Activated naive CD8-positive, alpha-beta T cell treated with anti-CD3 and anti-CD28 coated beads, Interleukin-2, amount 10 ng/mL, durations not matched to agents 7 days and 5 days (primary cell): ENCODE measurements around the gene GYPB. TPM values are rescaled to one million over a fixed set of nuclear protein-coding genes. Genes with fewer than 3 reads are reported as not detected.
"Not testable (repeated sequence)": the region's sequence is repeated elsewhere in the genome, so short reads cannot be mapped to it uniquely, and the experiment has no call there.

ENCODE experiments used
- ATAC-seq: fragments of 150-1000 bp; cut with Tn5 transposase; one replicate; pipeline ENCODE4 v1.10.0; 2021; ENCODE audit warnings: low read depth, moderate library complexity
- POLR2A ChIA-PET: fragments of 350-600 bp; sonication (Branson Sonifier 250); formaldehyde crosslinking; loops from one replicate; lab custom pipeline; 2021; ENCODE audit warnings: antibody characterized with exemption; lab: Charles Lee
- DNase-seq: peaks from one replicate; pipeline ENCODE4 v3.0.0; 2021
- H3K27ac Mint-ChIP-seq: one replicate; pipeline ENCODE4 v1.8.0; 2022; ENCODE audit warnings: mild to moderate bottlenecking, mixed read lengths
- H3K27me3 Mint-ChIP-seq: one replicate; pipeline ENCODE4 v1.8.0; 2022; ENCODE audit warnings: mild to moderate bottlenecking, moderate library complexity, mixed read lengths
- H3K36me3 Mint-ChIP-seq: one replicate; pipeline ENCODE4 v1.8.0; 2021; ENCODE audit warnings: mild to moderate bottlenecking, mixed read lengths
- H3K4me1 Mint-ChIP-seq: one replicate; pipeline ENCODE4 v1.8.0; 2021; ENCODE audit warnings: mixed read lengths
- H3K4me3 Mint-ChIP-seq: one replicate; pipeline ENCODE4 v1.8.0; 2022; ENCODE audit warnings: mild to moderate bottlenecking, moderate library complexity, mixed read lengths
- H3K9me3 Mint-ChIP-seq: one replicate; pipeline ENCODE4 v1.8.0; 2021; ENCODE audit warnings: mixed read lengths
- total RNA-seq, 2 experiments: library from RNA; stranded (reverse); gene quantifications; one replicate each; pipeline ENCODE4 v1.2.3, GENCODE V29; 2021

Gene GYPB
- total RNA-seq, 2 experiments from 2014 or later = 1.3 TPM; not detected in 1

DNA sequence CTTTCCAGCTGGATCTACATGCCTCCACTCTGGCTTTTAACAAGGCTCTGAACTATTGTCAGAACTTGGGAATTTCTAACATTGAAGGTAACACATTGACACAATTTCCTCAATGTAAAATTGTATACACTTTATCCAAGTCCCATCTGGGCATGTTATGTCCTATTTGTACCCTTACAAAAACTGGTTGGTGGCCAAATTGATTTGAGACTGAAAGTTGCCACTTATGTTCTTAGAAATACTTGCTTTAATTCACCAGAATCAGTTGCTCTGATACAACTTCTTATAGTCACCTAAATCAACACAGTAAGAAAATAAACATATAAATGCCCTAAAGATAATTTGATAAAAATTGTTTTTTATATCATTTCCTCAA, 15.3 kb downstream of the GYPB start:
- H3K4me1 Mint-ChIP-seq, ATAC-seq, H3K4me3 Mint-ChIP-seq, DNase-seq, POLR2A ChIA-PET, H3K9me3 Mint-ChIP-seq, H3K36me3 Mint-ChIP-seq, H3K27ac Mint-ChIP-seq: not testable (repeated sequence)
- H3K27me3 Mint-ChIP-seq = peaks cover 10% of the 10 kb centered on the region

DNA sequence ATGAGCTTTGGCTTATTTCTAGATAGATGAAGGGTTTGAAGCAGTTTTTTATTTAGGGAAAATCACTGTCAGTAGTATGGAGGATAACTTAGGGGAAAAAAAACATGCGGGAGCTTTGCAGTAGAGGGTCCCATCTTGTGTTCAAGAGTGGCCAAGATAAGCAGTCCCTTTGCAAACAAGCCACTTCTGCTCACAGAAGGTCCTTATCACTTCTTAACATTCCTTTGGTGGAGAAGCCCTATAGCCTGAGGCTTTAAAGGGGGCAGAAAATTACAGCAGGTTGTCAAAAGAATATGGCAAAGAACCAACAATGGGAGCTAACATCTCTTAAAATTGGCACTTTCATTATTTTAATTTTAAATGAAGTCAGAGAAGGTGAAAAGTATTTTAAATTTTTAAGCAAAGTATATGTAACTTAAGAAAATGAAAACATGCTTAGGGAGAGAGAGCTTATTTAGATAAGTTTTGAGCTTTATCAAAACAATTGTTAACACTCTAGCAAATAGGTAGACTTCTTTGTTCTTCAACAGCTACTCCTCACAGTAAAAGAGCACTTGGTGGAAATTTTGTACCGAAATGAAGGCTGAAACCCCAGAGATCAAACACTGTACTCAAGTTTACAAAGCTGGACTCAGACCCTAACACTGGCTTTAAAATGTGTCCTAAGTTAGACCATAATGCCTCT, 15.8 kb downstream of the GYPB start:
- H3K27ac Mint-ChIP-seq, H3K4me1 Mint-ChIP-seq, H3K4me3 Mint-ChIP-seq, POLR2A ChIA-PET, ATAC-seq, H3K9me3 Mint-ChIP-seq, H3K36me3 Mint-ChIP-seq, DNase-seq: not testable (repeated sequence)
- peaks cover 12% of the 10 kb centered on the region for H3K27me3 Mint-ChIP-seq

DNA sequence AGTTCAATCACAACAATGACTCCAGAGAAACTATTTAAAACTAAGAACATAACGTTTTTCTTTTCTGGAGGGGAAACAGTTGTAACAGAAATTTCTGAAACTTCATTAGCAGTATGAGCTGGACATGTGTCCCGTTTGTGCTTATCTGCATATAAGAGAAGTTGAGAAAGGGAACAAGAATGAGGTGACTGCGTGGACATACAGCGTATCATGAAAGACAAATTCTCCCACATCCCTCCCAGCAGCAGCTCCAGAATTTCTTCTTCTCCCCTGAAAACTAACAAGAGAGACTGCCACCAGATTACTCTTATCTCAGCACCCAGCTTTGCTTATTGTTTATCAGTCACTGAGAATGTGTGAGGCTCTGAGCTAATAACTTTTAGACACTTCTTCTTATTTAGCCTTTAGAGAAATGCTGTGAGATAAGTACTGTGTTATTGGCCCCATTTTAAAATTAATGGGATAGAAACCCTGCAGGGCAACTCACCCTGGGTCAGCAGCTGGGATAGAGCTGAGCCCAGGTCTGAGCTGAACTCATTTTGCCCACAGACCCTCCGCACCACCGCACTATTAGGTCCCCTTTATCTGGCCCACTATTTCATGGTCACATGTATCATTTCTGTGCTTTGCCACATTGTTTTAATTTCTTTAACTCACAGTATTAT, 18.7 kb downstream of the GYPB start:
- H3K9me3 Mint-ChIP-seq, H3K4me3 Mint-ChIP-seq, H3K4me1 Mint-ChIP-seq, POLR2A ChIA-PET, H3K27ac Mint-ChIP-seq, H3K36me3 Mint-ChIP-seq, ATAC-seq, DNase-seq: not testable (repeated sequence)
- peaks cover 12% of the 10 kb centered on the region for H3K27me3 Mint-ChIP-seq

DNA sequence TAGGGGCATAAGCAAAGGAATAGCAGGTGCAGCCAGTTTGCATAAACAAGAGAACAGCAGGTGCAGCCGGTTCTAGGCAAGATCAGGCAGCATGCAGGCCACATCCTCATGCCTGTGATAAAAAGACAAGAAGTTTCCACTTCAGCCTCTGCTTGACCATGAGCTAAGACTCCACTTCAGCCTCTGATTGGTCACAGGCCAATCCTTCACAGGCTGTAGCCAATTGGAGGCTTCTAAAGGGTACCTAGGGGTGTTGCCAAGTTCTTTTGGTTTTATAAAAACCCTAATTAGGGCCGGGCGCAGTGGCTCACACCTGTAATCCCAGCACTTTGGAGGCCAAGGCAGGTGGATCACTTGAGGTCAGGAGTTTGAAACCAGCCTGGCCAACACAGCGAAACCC, 23.0 kb downstream of the GYPB start:
- POLR2A ChIA-PET = not testable (repeated sequence)

GRCh38 chr4:143991761-143992160, 27.4 kb downstream of the GYPB start:
- H3K4me3 Mint-ChIP-seq, H3K27me3 Mint-ChIP-seq, ATAC-seq: not testable (repeated sequence)

More for the DNA sequence above, 23.0 kb downstream of the GYPB start:
- not testable (repeated sequence) for H3K4me3 Mint-ChIP-seq, H3K9me3 Mint-ChIP-seq, DNase-seq, H3K4me1 Mint-ChIP-seq, H3K27me3 Mint-ChIP-seq, H3K36me3 Mint-ChIP-seq, ATAC-seq, H3K27ac Mint-ChIP-seq

GRCh38 chr4:143990717-143991116, 28.5 kb downstream of the GYPB start:
- ATAC-seq, H3K27me3 Mint-ChIP-seq, POLR2A ChIA-PET, H3K36me3 Mint-ChIP-seq, H3K4me3 Mint-ChIP-seq, H3K9me3 Mint-ChIP-seq, DNase-seq, H3K4me1 Mint-ChIP-seq, H3K27ac Mint-ChIP-seq: not testable (repeated sequence)

More at GRCh38 chr4:143991761-143992160, 27.4 kb downstream of the GYPB start:
- POLR2A ChIA-PET, DNase-seq, H3K4me1 Mint-ChIP-seq, H3K27ac Mint-ChIP-seq, H3K36me3 Mint-ChIP-seq, H3K9me3 Mint-ChIP-seq: not testable (repeated sequence)

GRCh38 chr4:143986180-143986579, 33.0 kb downstream of the GYPB start:
- no peaks in the 10 kb centered on the region for H3K4me1 Mint-ChIP-seq
- no peak overlapping the region for H3K4me3 Mint-ChIP-seq
- POLR2A ChIA-PET = no interaction called here
- DNase-seq = no peak
- H3K27ac Mint-ChIP-seq = no peak overlapping the region
- ATAC-seq = no peak
- no peaks in the 10 kb centered on the region for H3K9me3 Mint-ChIP-seq
- no peaks in the 10 kb centered on the region for H3K36me3 Mint-ChIP-seq
- H3K27me3 Mint-ChIP-seq = peaks cover 9% of the 10 kb centered on the region

GRCh38 chr4:143980776-143981175, 38.4 kb downstream of the GYPB start:
- ATAC-seq, H3K4me3 Mint-ChIP-seq, H3K27ac Mint-ChIP-seq, H3K36me3 Mint-ChIP-seq, H3K9me3 Mint-ChIP-seq, POLR2A ChIA-PET, DNase-seq, H3K4me1 Mint-ChIP-seq, H3K27me3 Mint-ChIP-seq: not testable (repeated sequence)

DNA sequence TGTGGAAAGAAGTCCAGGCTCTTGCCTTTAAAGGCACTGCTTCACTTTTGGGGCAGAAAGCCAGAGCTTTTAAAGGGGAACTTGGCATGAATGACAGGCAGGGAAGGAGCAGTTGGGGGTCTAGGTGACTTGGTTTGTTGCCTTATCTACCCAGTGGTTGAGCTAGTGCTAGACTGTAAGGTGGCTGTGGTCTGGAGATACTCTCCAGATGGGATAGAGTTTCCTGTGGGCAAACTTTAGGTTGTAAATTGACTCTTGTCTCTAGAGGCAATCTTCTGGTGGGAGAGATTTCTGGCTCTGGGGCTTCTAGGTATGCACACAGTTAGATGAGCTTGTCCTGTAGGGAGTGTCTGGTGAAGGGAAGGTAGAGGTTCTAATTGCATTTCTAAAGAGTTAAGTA, 43.7 kb downstream of the GYPB start:
- H3K36me3 Mint-ChIP-seq, POLR2A ChIA-PET, H3K4me1 Mint-ChIP-seq, H3K9me3 Mint-ChIP-seq, DNase-seq, ATAC-seq, H3K27ac Mint-ChIP-seq, H3K4me3 Mint-ChIP-seq, H3K27me3 Mint-ChIP-seq: not testable (repeated sequence)

GRCh38 chr4:143974021-143974420, 45.2 kb downstream of the GYPB start:
- not testable (repeated sequence) for H3K4me1 Mint-ChIP-seq, ATAC-seq, H3K27me3 Mint-ChIP-seq

GRCh38 chr4:143961075-143961474, 58.1 kb downstream of the GYPB start:
- Mint-ChIP-seq H3K4me1 (no peaks in the 10 kb centered on the region), H3K27me3 (peaks cover 1% of the 10 kb centered on the region), H3K27ac (no peak overlapping the region), H3K9me3 (no peaks in the 10 kb centered on the region), H3K36me3 (no peaks in the 10 kb centered on the region), H3K4me3 (no peak overlapping the region)
- DNase-seq (no peak), ATAC-seq (no peak)
- POLR2A ChIA-PET = no interaction called here

More at GRCh38 chr4:143974021-143974420, 45.2 kb downstream of the GYPB start:
- H3K4me3 Mint-ChIP-seq, DNase-seq, POLR2A ChIA-PET, H3K36me3 Mint-ChIP-seq, H3K27ac Mint-ChIP-seq, H3K9me3 Mint-ChIP-seq: not testable (repeated sequence)

DNA sequence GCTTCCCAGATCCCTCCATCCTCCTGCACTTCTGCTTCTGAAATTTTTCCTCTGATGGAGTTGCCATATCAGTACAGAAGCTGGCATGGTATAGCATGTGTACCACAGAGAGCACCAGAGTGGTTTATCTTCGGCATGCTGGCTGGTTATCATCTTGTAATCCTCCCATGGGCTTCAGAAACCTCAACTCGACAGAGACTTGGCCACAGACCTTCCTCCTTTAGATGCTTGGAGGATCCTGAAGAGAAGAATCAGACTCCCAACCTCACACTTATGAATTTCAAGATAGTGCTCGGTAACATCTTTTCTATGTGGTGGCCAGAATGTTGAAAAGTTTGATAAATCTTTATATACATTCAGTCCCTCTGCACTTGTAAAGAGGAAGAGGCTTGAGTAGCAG, 63.9 kb downstream of the GYPB start:
- DNase-seq, H3K4me3 Mint-ChIP-seq, POLR2A ChIA-PET, H3K9me3 Mint-ChIP-seq, ATAC-seq, H3K4me1 Mint-ChIP-seq, H3K27ac Mint-ChIP-seq, H3K27me3 Mint-ChIP-seq, H3K36me3 Mint-ChIP-seq: not testable (repeated sequence)

DNA sequence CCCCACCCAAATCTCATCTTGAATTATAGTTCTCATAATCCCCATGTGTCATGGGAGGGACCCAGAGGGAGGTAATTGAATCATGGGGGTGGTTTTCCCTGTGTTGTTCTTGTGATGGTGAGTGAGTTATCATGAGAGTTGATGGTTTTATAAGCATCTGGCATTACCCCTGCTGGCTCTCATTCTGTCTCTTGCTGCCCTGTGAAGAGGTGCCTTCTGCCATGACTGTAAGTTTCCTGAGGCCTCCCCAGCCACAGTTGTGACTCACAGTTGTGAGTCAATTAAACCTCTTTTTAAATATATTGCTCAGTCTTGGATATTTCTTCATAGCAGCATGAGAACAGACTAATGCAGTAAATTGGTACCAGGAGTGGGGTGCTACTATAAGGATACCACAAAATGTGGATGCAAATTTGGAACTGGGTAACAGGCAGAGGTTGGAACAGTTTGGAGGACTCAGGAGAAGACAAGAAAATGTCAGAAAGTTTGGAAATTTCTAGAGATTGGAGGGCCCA, 67.7 kb downstream of the GYPB start:
- POLR2A ChIA-PET, DNase-seq, H3K9me3 Mint-ChIP-seq, H3K4me1 Mint-ChIP-seq, H3K36me3 Mint-ChIP-seq, H3K4me3 Mint-ChIP-seq, H3K27me3 Mint-ChIP-seq, ATAC-seq, H3K27ac Mint-ChIP-seq: not testable (repeated sequence)

- not testable (repeated sequence) for H3K27me3 Mint-ChIP-seq
Observed at GRCh38 chr4:143950967-143951366, 68.2 kb downstream of the GYPB start.

More at GRCh38 chr4:143950967-143951366, 68.2 kb downstream of the GYPB start:
- H3K36me3 Mint-ChIP-seq, POLR2A ChIA-PET, H3K9me3 Mint-ChIP-seq, ATAC-seq, DNase-seq, H3K4me3 Mint-ChIP-seq, H3K4me1 Mint-ChIP-seq, H3K27ac Mint-ChIP-seq: not testable (repeated sequence)
